ENCODE measurements around the gene INPP5D. TPM values are rescaled to one million over a fixed set of nuclear protein-coding genes. Genes with fewer than 3 reads are reported as not detected.

INPP5D gene
- total and polyA plus RNA-seq, 8 donors, result 3.7 to 564 (median 8.5) TPM

- DNase-seq, result no peak
- no peak for TF ChIP-seq EP300 (IDR thresholded peaks at IDR 0.05)
- no peak for TF ChIP-seq CTCF (IDR thresholded peaks at IDR 0.05)
- TF ChIP-seq POLR2AphosphoS5 (IDR thresholded peaks at IDR 0.05), result no peak
- no peak for TF ChIP-seq POLR2A (IDR thresholded peaks at IDR 0.05)
- H3K36me3 ChIP-seq, result no peaks in the 10 kb centered on the region
- H3K27ac ChIP-seq, result no peak overlapping the region
- no peaks in the 10 kb centered on the region for H3K9me3 ChIP-seq
- WGBS, 5 donors, result 94 to 99% (median 95%) methylated on average over 5 of the region's 5 CpGs
- no peak overlapping the region for H3K4me3 ChIP-seq
- intact Hi-C loops (cut with DNase I; ENCODE audit: low total_unique reads), result no loop called here
- H3K27me3 ChIP-seq, result peaks cover 0 to 4% (median 0%) of the 10 kb centered on the region in 3 donors
- H3K4me1 ChIP-seq, result peaks cover 0 to 4% (median 0%) of the 10 kb centered on the region in 4 donors
Observed at GRCh38 chr2:233111427-233111826, 51.3 kb downstream of the INPP5D start.

GRCh38 chr2:233112329-233112728 is 52.2 kb downstream of the INPP5D start:
- Histone ChIP-seq H3K4me3 (no peak overlapping the region), H3K36me3 (no peaks in the 10 kb centered on the region), H3K27me3 (peaks cover 0 to 4% (median 0%) of the 10 kb centered on the region in 3 donors), H3K4me1 (peaks cover 0 to 4% (median 2%) of the 10 kb centered on the region in 4 donors), H3K9me3 (no peaks in the 10 kb centered on the region), H3K27ac (no peak overlapping the region)
- intact Hi-C loops (cut with DNase I; ENCODE audit: low total_unique reads), result no loop called here
- no peak for TF ChIP-seq POLR2A (IDR thresholded peaks at IDR 0.05)
- TF ChIP-seq CTCF (IDR thresholded peaks at IDR 0.05), result no peak
- TF ChIP-seq EP300 (IDR thresholded peaks at IDR 0.05), result no peak
- no peak for TF ChIP-seq POLR2AphosphoS5 (IDR thresholded peaks at IDR 0.05)
- WGBS, 5 donors, result 54 to 72% (median 61%) methylated on average over 4 of the region's 4 CpGs
- no peak for DNase-seq

- no peak overlapping the region for H3K27ac ChIP-seq
- no peak for DNase-seq
- peaks cover 0 to 5% (median 1%) of the 10 kb centered on the region in 4 donors for H3K4me1 ChIP-seq
- H3K36me3 ChIP-seq, result no peaks in the 10 kb centered on the region
- H3K4me3 ChIP-seq, result no peak overlapping the region
- H3K9me3 ChIP-seq, result no peaks in the 10 kb centered on the region
- TF ChIP-seq EP300 (IDR thresholded peaks at IDR 0.05), result no peak
- no peak for TF ChIP-seq POLR2AphosphoS5 (IDR thresholded peaks at IDR 0.05)
- TF ChIP-seq POLR2A (IDR thresholded peaks at IDR 0.05), result no peak
- no peak for TF ChIP-seq CTCF (IDR thresholded peaks at IDR 0.05)
- 74 to 83% (median 77%) methylated on average over 6 of the region's 6 CpGs for WGBS, 5 donors
- H3K27me3 ChIP-seq, result peaks cover 0 to 2% (median 0%) of the 10 kb centered on the region in 3 donors
- intact Hi-C loops (cut with DNase I; ENCODE audit: low total_unique reads), result no loop called here
Observed at GRCh38 chr2:233112776-233113452, 52.8 kb downstream of the INPP5D start.

- intact Hi-C loops (cut with DNase I; ENCODE audit: low total_unique reads), result no loop called here
- H3K4me3 ChIP-seq, result no peak overlapping the region
Observed at GRCh38 chr2:233114421-233114861, 54.3 kb downstream of the INPP5D start.

More at GRCh38 chr2:233114421-233114861, 54.3 kb downstream of the INPP5D start:
- no peaks in the 10 kb centered on the region for H3K27me3 ChIP-seq
- WGBS, 5 donors, result 76 to 86% (median 80%) methylated on average over 11 of the region's 11 CpGs
- TF ChIP-seq CTCF (IDR thresholded peaks at IDR 0.05) (no peak), EP300 (IDR thresholded peaks at IDR 0.05) (no peak), POLR2AphosphoS5 (IDR thresholded peaks at IDR 0.05) (no peak), POLR2A (IDR thresholded peaks at IDR 0.05) (no peak)
- peaks cover 0 to 5% (median 0%) of the 10 kb centered on the region in 4 donors for H3K4me1 ChIP-seq
- H3K27ac ChIP-seq, result no peak overlapping the region
- H3K36me3 ChIP-seq, result no peaks in the 10 kb centered on the region
- no peak for DNase-seq
- H3K9me3 ChIP-seq, result no peaks in the 10 kb centered on the region

All from stomach (tissue), 9 donors.